ENCODE measurements around the gene MRPL11. TPM values are rescaled to one million over a fixed set of nuclear protein-coding genes. Genes with fewer than 3 reads are reported as not detected.
A peak's percentile ranks its signal among the peaks of the same experiment; 100 is the strongest.

MRPL11 gene
- polyA plus RNA-seq, 1 of the 3 experiments (the other 2 are of a cell fraction): 45.6 TPM

- H4K20me1 ChIP-seq (ENCODE audit: insufficient read depth): no peaks in the 10 kb centered on the region
- H3K4me1 ChIP-seq (ENCODE audit: control insufficient read depth in 1 of 2, insufficient read depth in 2 of 2, low read depth in 1 of 2, low read length in 1 of 2): peaks cover 0 to 3% of the 10 kb centered on the region in 2 experiments; a peak in 1 of 4 replicates
- peaks cover 44% of the 10 kb centered on the region; the same call in 1 of the 2 replicates for H3K27me3 ChIP-seq (ENCODE audit: insufficient read depth)
- peak overlapping the region; percentile 94; the same call in 1 of the 2 replicates for H3K4me2 ChIP-seq
- POLR2A ChIA-PET: no interaction called here
- H3K27ac ChIP-seq (ENCODE audit: low read depth in 2 of 2, low read length in 1 of 2): no peak overlapping the region
- H3K4me3 ChIP-seq (ENCODE audit: low read depth in 2 of 2, low read length in 1 of 2): peak overlapping the region in 1 of 2 experiments; percentile 47; a peak in 1 of 4 replicates
- no peaks in the 10 kb centered on the region for H3K9me3 ChIP-seq
- 100% methylated on average over 1 of the region's 15 CpGs for WGBS (ENCODE audit: low lambda C conversion rate)
- H3F3A ChIP-seq (replicated peaks; ENCODE audit: insufficient read depth): no peaks in the 10 kb centered on the region
- DNase-seq: no peak
- H3K36me3 ChIP-seq (replicated peaks in 1 of 2; ENCODE audit: control insufficient read depth in 1 of 2, insufficient read depth in 2 of 2, low read length in 1 of 2): no peaks in the 10 kb centered on the region
- H3K9ac ChIP-seq: no peak overlapping the region
- no peaks in the 10 kb centered on the region for H3K9me2 ChIP-seq
- no peak overlapping the region for H2AFZ ChIP-seq (ENCODE audit: low read depth)
- no peak for TF ChIP-seq TEAD4 (IDR thresholded peaks at IDR 0.05; ENCODE audit: borderline replicate concordance, insufficient read depth)
- no peaks in the 10 kb centered on the region for H3K79me2 ChIP-seq (ENCODE audit: insufficient read depth)
- CTCF ChIA-PET: interaction anchor here (0.6 to 17.9 kb wide), 39 partner anchors 9 to 758 kb away, joined by 3 to 617 read pairs (median 4); partner anchors contain the start of genes B4GAT1, BBS1, CTSF and DPP3
Observed at GRCh38 chr11:66409226-66409625, 29.4 kb downstream of the MRPL11 start.

GRCh38 chr11:66408488-66409214 lies 30.0 kb downstream of the MRPL11 start:
- Histone ChIP-seq H3K4me2 (peak overlapping the region; percentile 94), H2AFZ (ENCODE audit: low read depth) (peak overlapping the region; percentile 83), H3F3A (replicated peaks; ENCODE audit: insufficient read depth) (no peaks in the 10 kb centered on the region), H3K9ac (no peak overlapping the region), H3K79me2 (ENCODE audit: insufficient read depth) (no peaks in the 10 kb centered on the region), H4K20me1 (ENCODE audit: insufficient read depth) (no peaks in the 10 kb centered on the region), H3K4me1 (ENCODE audit: control insufficient read depth in 1 of 2, insufficient read depth in 2 of 2, low read depth in 1 of 2, low read length in 1 of 2) (peaks cover 0 to 3% of the 10 kb centered on the region in 2 experiments; a peak in 1 of 4 replicates), H3K9me3 (no peaks in the 10 kb centered on the region), H3K27ac (ENCODE audit: low read depth in 2 of 2, low read length in 1 of 2) (no peak overlapping the region), H3K4me3 (ENCODE audit: low read depth in 2 of 2, low read length in 1 of 2) (peak overlapping the region; percentile 47 to 68), H3K36me3 (replicated peaks in 1 of 2; ENCODE audit: control insufficient read depth in 1 of 2, insufficient read depth in 2 of 2, low read length in 1 of 2) (no peaks in the 10 kb centered on the region), H3K9me2 (no peaks in the 10 kb centered on the region), H3K27me3 (ENCODE audit: insufficient read depth) (peaks cover 45% of the 10 kb centered on the region)
- ChIA-PET POLR2A (no interaction called here), CTCF (interaction anchor here (0.6 to 17.9 kb wide), 39 partner anchors 8 to 759 kb away, joined by 3 to 617 read pairs (median 4); partner anchors contain the start of genes B4GAT1, BBS1, CTSF and DPP3)
- under 1% methylated on average over 20 of the region's 63 CpGs for WGBS (ENCODE audit: low lambda C conversion rate)
- peak; percentile 95 for DNase-seq
- TF ChIP-seq FOSL2 (IDR thresholded peaks at IDR 0.05; ENCODE audit: borderline replicate concordance, low read depth) (no peak), TEAD4 (IDR thresholded peaks at IDR 0.05; ENCODE audit: borderline replicate concordance, insufficient read depth) (no peak), EZH2phosphoT487 (IDR thresholded peaks at IDR 0.05; ENCODE audit: borderline replicate concordance, low read depth) (no peak), POLR2AphosphoS5 (IDR thresholded peaks at IDR 0.05; ENCODE audit: low read depth, low read length) (no peak), IRF3 (IDR thresholded peaks at IDR 0.05; ENCODE audit: low read depth, low read length) (no peak), CTCF (IDR thresholded peaks at IDR 0.05) (peak; percentile 100), MEF2A (IDR thresholded peaks at IDR 0.05; ENCODE audit: borderline replicate concordance, low read depth) (no peak), RAD21 (IDR thresholded peaks at IDR 0.05; ENCODE audit: low read length) (peak; percentile 96), ELF1 (IDR thresholded peaks at IDR 0.05) (no peak), CHD2 (IDR thresholded peaks at IDR 0.05; ENCODE audit: low read length, partially characterized antibody) (no peak), REST (IDR thresholded peaks at IDR 0.05; ENCODE audit: low read depth, low read length) (peak; percentile 79; the same call in 1 of the 2 replicates), NFIC (IDR thresholded peaks at IDR 0.05; ENCODE audit: borderline replicate concordance) (no peak), JUND (IDR thresholded peaks at IDR 0.05) (no peak), GATA2 (CRISPR knock-in tag; IDR thresholded peaks at IDR 0.05) (no peak; the same call in 1 of the 2 replicates), NRF1 (IDR thresholded peaks at IDR 0.05; ENCODE audit: low read depth, low read length) (no peak; the same call in 1 of the 2 replicates), RXRA (IDR thresholded peaks at IDR 0.05; ENCODE audit: borderline replicate concordance, low read depth) (no peak), RFX5 (IDR thresholded peaks at IDR 0.05; ENCODE audit: low read length) (no peak), TAF1 (IDR thresholded peaks at IDR 0.05; ENCODE audit: borderline replicate concordance, low read depth, low read length) (no peak), MXI1 (IDR thresholded peaks at IDR 0.05; ENCODE audit: low read depth, low read length) (peak; percentile 64), MAX (IDR thresholded peaks at IDR 0.05; ENCODE audit: low read depth) (no peak)

Measured in SK-N-SH (cell line).